Activated naive CD4-positive, alpha-beta T cell treated with anti-CD3 and anti-CD28 coated beads, Interleukin-2, amount 10 ng/mL, durations not matched to agents 7 days and 5 days (primary cell): ENCODE results near the gene SHOC2.

ENCODE experiments used
- CTCF ChIA-PET: fragments of 350-600 bp; sonication (Branson Sonifier 250); formaldehyde crosslinking; loops from one replicate; lab custom pipeline; 2021; ENCODE audit warnings: antibody characterized with exemption; lab: Charles Lee
- DNase-seq: peaks from one replicate; pipeline ENCODE4 v3.0.0-alpha.2; 2020
- H3K27ac Mint-ChIP-seq: one replicate; pipeline ENCODE4 v1.8.0; 2021; ENCODE audit warnings: mild to moderate bottlenecking, moderate library complexity, mixed read lengths
- H3K27me3 Mint-ChIP-seq: one replicate; pipeline ENCODE4 v1.8.0; 2021; ENCODE audit warnings: mild to moderate bottlenecking, mixed read lengths
- H3K36me3 Mint-ChIP-seq: one replicate; pipeline ENCODE4 v1.8.0; 2021; ENCODE audit warnings: mixed read lengths
- H3K4me1 Mint-ChIP-seq: one replicate; pipeline ENCODE4 v1.8.0; 2021; ENCODE audit warnings: mixed read lengths
- H3K4me3 Mint-ChIP-seq: one replicate; pipeline ENCODE4 v1.8.0; 2021; ENCODE audit warnings: mild to moderate bottlenecking, moderate library complexity, mixed read lengths
- H3K9me3 Mint-ChIP-seq: one replicate; pipeline ENCODE4 v1.8.0; 2021; ENCODE audit warnings: mixed read lengths

Gene SHOC2

DNA sequence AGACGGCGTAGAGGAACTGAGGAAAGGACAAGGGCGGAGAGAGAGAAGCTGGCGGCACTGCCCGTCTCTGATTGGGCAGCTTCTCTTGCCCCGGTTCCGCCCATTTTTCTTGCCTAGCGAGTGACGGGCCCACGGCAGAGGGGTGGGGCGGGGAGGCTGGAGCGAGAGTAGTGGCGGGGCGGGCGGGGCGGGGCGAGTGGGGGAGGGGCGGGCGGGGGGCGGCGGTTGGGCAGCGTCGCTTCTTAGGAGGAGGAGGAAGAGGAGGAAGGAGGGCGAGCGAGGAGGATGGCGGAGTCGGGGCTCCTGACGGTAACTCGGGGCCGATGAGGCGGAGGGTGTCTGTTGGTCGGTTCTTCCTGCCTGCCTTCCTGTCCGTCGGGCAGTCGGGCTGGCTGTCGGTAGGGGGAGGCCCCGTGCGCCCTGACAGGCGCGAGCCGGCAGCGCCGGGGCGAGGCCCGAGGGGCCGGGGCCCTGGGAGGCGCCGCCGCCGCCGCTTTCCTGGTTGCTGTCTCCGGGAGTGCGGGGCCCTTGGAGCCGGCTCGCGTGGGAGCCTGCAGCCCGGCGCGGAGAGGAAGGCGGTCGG, at the start of gene SHOC2:
TSS of gene SHOC2 (plus strand) at position 256 of the 583 bp plus-strand sequence. CDS start 44,755 bp downstream, outside the sequence.
- Mint-ChIP-seq H3K4me1 (peaks cover 42% of the 10 kb centered on the region), H3K9me3 (no peaks in the 10 kb centered on the region), H3K36me3 (peaks cover 7% of the 10 kb centered on the region), H3K27me3 (no peaks in the 10 kb centered on the region), H3K4me3 (peak within 1 kb of the TSS; percentile 91), H3K27ac (peak within 1 kb of the TSS; percentile 98)
- DNase-seq, result peak; percentile 99
- CTCF ChIA-PET, result interaction anchor here (1.5 to 1.7 kb wide), 2 partner anchors 26 to 115 kb away, joined by 5 to 8 read pairs; no protein-coding TSS in a partner anchor

DNA sequence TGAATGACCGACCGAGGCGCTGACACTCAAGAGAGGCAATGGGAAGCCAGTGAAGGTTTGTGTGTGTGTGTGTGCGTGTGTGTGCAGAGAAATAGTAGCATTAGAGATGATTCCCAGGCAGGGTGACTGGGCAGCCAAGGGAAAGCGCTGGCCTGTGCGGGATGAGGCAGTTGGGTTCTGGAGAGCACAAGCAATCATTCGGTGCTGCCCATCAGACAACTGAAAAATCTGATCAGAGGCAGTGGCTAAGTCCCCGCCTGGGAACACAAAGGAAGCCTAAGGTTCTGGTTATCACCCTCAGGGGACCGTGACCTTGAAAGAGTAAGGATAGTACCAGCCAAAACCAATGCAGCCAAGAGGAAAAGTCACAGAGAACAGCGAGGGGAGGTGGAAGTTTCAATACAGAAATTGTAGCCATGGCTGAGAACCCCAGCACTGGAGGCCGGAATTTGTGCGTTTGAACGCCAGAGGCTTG, 48.5 kb upstream of the SHOC2 start:
- CTCF ChIA-PET, result interaction anchor here (1.0 kb wide), 1 partner anchor 68 kb away, joined by 3 read pairs; no protein-coding TSS in a partner anchor
- peaks cover 76% of the 10 kb centered on the region for H3K4me1 Mint-ChIP-seq
- H3K4me3 Mint-ChIP-seq, result peak overlapping the region; percentile 89
- H3K36me3 Mint-ChIP-seq, result peaks cover 22% of the 10 kb centered on the region
- H3K9me3 Mint-ChIP-seq, result no peaks in the 10 kb centered on the region
- no peaks in the 10 kb centered on the region for H3K27me3 Mint-ChIP-seq
- H3K27ac Mint-ChIP-seq, result peak overlapping the region; percentile 94
- DNase-seq, result no peak

- H3K27ac Mint-ChIP-seq, result peak within 1 kb of the TSS; percentile 94
- CTCF ChIA-PET, result interaction anchor here (1.0 kb wide), 2 partner anchors 14 to 68 kb away, joined by 3 to 4 read pairs; no protein-coding TSS in a partner anchor
- no peaks in the 10 kb centered on the region for H3K9me3 Mint-ChIP-seq
- peaks cover 75% of the 10 kb centered on the region for H3K4me1 Mint-ChIP-seq
- peaks cover 23% of the 10 kb centered on the region for H3K36me3 Mint-ChIP-seq
- DNase-seq, result peak; percentile 97
- no peaks in the 10 kb centered on the region for H3K27me3 Mint-ChIP-seq
- H3K4me3 Mint-ChIP-seq, result peak within 1 kb of the TSS; percentile 89
Observed at GRCh38 chr10:110871298-110872084, 47.9 kb upstream of the SHOC2 start, which contains the start of gene PDCD4. Gene PDCD4 (plus strand): TSS chr10:110871928. CDS start chr10:110876028, 4,100 bp downstream.

DNA sequence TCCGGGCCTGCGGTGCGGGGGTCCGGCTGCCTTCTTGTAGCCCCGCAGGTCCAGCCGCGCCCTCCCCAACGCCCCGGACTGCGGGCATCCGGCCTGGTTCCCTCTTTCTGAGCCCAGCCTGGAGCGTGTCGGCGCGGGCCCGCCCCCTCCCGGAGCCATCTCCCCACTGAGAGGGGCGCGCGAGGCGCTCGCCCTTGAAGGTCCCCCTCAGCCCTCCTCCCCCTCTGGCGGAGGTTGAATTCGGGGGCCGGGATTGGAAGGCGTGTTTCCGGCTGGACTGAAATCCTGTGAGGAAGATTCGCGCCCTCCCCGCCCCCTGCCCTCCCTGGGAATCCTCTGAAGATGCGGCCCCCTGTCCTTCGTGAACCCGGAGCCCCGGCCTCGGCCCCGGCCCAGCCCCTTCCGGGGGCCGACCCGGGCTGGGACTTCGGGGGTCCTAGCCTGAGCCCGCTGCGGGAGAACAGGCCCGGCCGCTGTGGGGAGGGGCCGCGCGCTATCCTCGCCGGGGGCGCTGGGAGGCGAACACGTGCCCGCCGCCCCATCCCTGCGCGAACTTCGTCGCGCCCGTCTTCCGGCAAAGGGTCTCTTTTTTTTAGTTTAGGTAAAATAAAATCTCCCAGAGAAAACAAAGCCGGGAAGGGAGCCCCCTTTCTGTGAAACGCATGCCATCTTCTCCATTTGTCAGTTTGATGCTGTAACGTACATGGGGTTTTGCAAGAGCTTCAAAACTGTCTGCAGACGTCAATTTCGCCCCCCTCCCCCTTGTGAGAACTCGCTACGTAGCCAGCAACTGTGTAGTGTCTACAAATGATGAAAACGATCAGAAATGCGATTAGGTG, 47.0 kb upstream of the SHOC2 start:
- CTCF ChIA-PET, result interaction anchor here (1.0 to 2.2 kb wide), 10 partner anchors 7 to 126 kb away, joined by 3 to 8 read pairs (median 4); no protein-coding TSS in a partner anchor
- H3K27ac Mint-ChIP-seq, result peak overlapping the region; percentile 94
- DNase-seq, result peak; percentile 86

DNA sequence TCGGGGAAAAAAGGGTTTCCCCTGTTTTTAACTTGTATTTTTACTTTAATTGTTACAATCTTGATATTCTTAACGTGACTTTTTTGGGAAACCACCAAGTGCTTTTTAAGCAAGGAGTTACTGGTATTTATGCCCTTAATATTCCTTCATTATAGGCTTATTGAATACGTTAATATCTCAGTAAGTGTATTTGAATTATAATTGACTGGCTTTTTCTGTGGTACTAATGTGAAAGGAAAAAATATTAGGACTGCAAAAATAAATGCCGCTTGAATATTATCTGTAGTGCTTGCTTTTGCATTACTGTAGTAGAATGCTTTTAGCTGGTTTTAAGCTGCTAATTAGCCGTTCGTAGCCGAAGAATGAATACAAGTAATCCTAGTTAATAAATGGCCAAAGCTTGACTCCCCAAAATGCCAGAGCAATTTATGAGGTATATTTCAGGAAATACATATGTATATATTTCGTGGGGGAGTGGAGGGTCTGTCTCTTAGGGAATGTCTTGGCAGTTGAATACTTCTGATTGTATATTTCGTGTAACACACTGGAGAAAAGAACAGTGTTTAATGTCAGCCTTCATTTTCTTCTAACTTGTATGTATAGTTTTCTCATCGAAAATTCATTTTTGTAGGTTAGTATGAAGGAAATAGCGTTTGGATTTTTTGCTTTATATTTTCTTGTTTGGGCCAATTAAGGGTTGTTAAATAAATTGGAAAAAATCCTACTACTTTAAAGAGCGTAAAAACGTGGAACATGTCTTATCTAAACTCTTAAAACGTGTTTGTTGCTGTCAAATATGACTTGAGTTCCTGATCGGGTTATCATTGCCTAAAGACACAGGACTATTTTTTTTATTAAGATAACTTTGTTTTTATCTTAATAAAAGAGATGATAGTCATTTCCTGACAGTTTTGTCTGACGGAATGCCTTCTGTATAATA, 46.1 kb upstream of the SHOC2 start:
- DNase-seq, result no peak
- CTCF ChIA-PET, result interaction anchor here (1.0 to 2.2 kb wide), 9 partner anchors 8 to 127 kb away, joined by 3 to 8 read pairs (median 4); no protein-coding TSS in a partner anchor
- Mint-ChIP-seq H3K27me3 (no peaks in the 10 kb centered on the region), H3K4me3 (peak overlapping the region; percentile 87), H3K36me3 (peaks cover 35% of the 10 kb centered on the region), H3K4me1 (peaks cover 65% of the 10 kb centered on the region), H3K9me3 (no peaks in the 10 kb centered on the region), H3K27ac (peak overlapping the region; percentile 93)

More for the DNA sequence above, 47.0 kb upstream of the SHOC2 start:
- peaks cover 69% of the 10 kb centered on the region for H3K4me1 Mint-ChIP-seq
- H3K9me3 Mint-ChIP-seq, result no peaks in the 10 kb centered on the region
- H3K4me3 Mint-ChIP-seq, result peak overlapping the region; percentile 89
- H3K27me3 Mint-ChIP-seq, result no peaks in the 10 kb centered on the region
- H3K36me3 Mint-ChIP-seq, result peaks cover 26% of the 10 kb centered on the region

DNA sequence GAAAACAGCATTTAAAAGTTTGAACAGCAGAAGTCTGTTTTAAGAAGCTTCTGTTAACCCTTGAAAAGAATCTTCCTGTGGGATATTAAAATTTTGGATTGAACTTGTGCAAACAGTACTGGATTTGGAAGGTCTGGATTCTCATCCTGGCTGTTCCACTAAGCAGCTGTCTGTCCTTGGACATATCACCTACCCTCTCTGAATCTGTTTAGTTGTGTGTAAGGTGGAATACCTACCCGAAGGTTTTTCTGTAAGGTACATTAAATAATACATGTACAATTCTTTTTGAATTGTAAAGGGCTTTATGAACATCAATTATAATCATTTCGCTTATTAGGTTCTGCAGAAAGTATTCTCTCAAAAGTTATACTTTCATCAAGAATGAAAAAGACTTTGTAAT, 45.5 kb upstream of the SHOC2 start:
- Mint-ChIP-seq H3K4me3 (peak overlapping the region; percentile 78), H3K9me3 (no peaks in the 10 kb centered on the region), H3K27ac (no peak overlapping the region), H3K36me3 (peaks cover 40% of the 10 kb centered on the region), H3K4me1 (peaks cover 58% of the 10 kb centered on the region), H3K27me3 (no peaks in the 10 kb centered on the region)
- CTCF ChIA-PET, result interaction anchor here (1.4 to 2.2 kb wide), 3 partner anchors 9 to 128 kb away, joined by 4 to 8 read pairs (median 6); no protein-coding TSS in a partner anchor
- no peak for DNase-seq

DNA sequence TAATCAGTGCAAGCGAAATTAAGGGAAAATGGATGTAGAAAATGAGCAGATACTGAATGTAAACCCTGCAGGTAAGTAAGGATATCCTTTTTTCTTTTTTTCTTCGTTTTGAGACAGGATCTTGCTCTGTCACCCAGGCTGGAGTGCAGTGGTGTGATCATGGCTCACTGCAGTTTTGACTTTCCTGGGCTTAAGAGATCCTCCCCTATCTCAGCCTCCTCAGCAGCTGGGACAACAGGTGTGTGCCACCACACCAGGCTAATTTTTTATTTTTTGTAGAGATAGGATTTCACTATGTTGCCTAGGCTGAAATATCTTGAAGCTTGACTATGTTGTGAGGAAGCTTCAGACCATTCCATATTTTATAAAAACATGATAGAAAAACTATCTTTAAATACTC, 43.4 kb upstream of the SHOC2 start:
- Mint-ChIP-seq H3K4me3 (no peak overlapping the region), H3K27me3 (no peaks in the 10 kb centered on the region), H3K4me1 (peaks cover 42% of the 10 kb centered on the region), H3K9me3 (no peaks in the 10 kb centered on the region), H3K27ac (no peak overlapping the region), H3K36me3 (peaks cover 36% of the 10 kb centered on the region)
- no peak for DNase-seq
- CTCF ChIA-PET, result interaction anchor here (0.9 to 1.2 kb wide), 4 partner anchors 15 to 104 kb away, joined by 3 to 4 read pairs (median 3); no protein-coding TSS in a partner anchor

GRCh38 chr10:110876788-110877187, 42.6 kb upstream of the SHOC2 start:
- H3K4me3 Mint-ChIP-seq, result no peak overlapping the region

DNA sequence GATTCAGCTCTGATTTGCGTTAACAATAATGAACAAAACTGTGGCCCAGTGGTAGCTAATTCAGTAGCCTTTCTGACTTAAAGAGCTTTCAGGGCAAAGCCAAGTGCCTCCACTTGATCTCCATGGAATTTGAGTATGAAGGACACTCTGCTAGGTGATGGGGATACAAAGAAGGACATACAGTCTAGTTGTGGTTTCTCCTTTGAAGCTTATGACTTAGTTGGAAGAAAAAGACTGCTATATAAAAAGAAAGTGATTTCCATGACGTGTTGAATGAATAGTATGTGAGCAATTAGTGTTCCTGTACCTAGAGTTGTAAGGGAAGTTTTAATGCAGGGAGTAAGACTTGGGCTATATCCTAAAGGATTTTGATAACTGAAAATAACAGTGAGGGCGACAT, 39.4 kb upstream of the SHOC2 start:
- Mint-ChIP-seq H3K27ac (no peak overlapping the region), H3K27me3 (no peaks in the 10 kb centered on the region), H3K4me3 (no peak overlapping the region), H3K9me3 (no peaks in the 10 kb centered on the region), H3K4me1 (peaks cover 46% of the 10 kb centered on the region), H3K36me3 (peaks cover 58% of the 10 kb centered on the region)
- CTCF ChIA-PET, result interaction anchor here (1.2 kb wide), 1 partner anchor 76 kb away, joined by 5 read pairs; no protein-coding TSS in a partner anchor
- DNase-seq, result no peak

More at GRCh38 chr10:110876788-110877187, 42.6 kb upstream of the SHOC2 start:
- Mint-ChIP-seq H3K27me3 (no peaks in the 10 kb centered on the region), H3K36me3 (peaks cover 41% of the 10 kb centered on the region), H3K9me3 (no peaks in the 10 kb centered on the region), H3K27ac (no peak overlapping the region), H3K4me1 (peaks cover 41% of the 10 kb centered on the region)
- CTCF ChIA-PET, result interaction anchor here (1.1 to 1.6 kb wide), 5 partner anchors 16 to 131 kb away, joined by 3 to 5 read pairs (median 4); no protein-coding TSS in a partner anchor
- no peak for DNase-seq

GRCh38 chr10:110881247-110881646, 38.2 kb upstream of the SHOC2 start:
- CTCF ChIA-PET, result interaction anchor here (1.2 kb wide), 1 partner anchor 77 kb away, joined by 5 read pairs; no protein-coding TSS in a partner anchor
- Mint-ChIP-seq H3K27ac (no peak overlapping the region), H3K27me3 (no peaks in the 10 kb centered on the region), H3K9me3 (no peaks in the 10 kb centered on the region), H3K36me3 (peaks cover 65% of the 10 kb centered on the region), H3K4me1 (peaks cover 43% of the 10 kb centered on the region), H3K4me3 (no peak overlapping the region)
- no peak for DNase-seq

- Mint-ChIP-seq H3K27me3 (no peaks in the 10 kb centered on the region), H3K4me1 (peaks cover 42% of the 10 kb centered on the region), H3K27ac (no peak overlapping the region), H3K9me3 (no peaks in the 10 kb centered on the region), H3K36me3 (peaks cover 67% of the 10 kb centered on the region), H3K4me3 (no peak overlapping the region)
- no peak for DNase-seq
- CTCF ChIA-PET, result interaction anchor here (1.9 kb wide), 1 partner anchor 136 kb away, joined by 6 read pairs; no protein-coding TSS in a partner anchor
Observed at GRCh38 chr10:110881905-110882304, 37.5 kb upstream of the SHOC2 start.

- CTCF ChIA-PET, result interaction anchor here (1.4 to 1.6 kb wide), 3 partner anchors 10 to 81 kb away, joined by 3 to 4 read pairs (median 3); no protein-coding TSS in a partner anchor
- H3K9me3 Mint-ChIP-seq, result no peaks in the 10 kb centered on the region
- H3K27ac Mint-ChIP-seq, result peak overlapping the region; percentile 12
- no peaks in the 10 kb centered on the region for H3K27me3 Mint-ChIP-seq
- H3K4me1 Mint-ChIP-seq, result peaks cover 37% of the 10 kb centered on the region
- DNase-seq, result no peak
- H3K36me3 Mint-ChIP-seq, result peaks cover 61% of the 10 kb centered on the region
- peak overlapping the region; percentile 24 for H3K4me3 Mint-ChIP-seq
Observed at GRCh38 chr10:110883924-110884323, 35.5 kb upstream of the SHOC2 start.
